Stimulated activated CD8-positive, alpha-beta memory T cell treated with anti-CD3 and anti-CD28 coated beads, Interleukin-12 subunit alpha, Interleukin-12 subunit beta, amount 100 ng/mL, for 1 hour (primary cell): ENCODE results near the gene PDE4B.
"Not testable (repeated sequence)": the region's sequence is repeated elsewhere in the genome, so short reads cannot be mapped to it uniquely, and the experiment has no call there.

ENCODE experiments used
- DNase-seq: peaks from one replicate; pipeline ENCODE4 v3.0.0-alpha.2; 2020; ENCODE audit warnings: low read depth

The PDE4B gene

GRCh38 chr1:65953170-65953569, 160.5 kb downstream of the PDE4B start:
- DNase-seq: no peak

DNA sequence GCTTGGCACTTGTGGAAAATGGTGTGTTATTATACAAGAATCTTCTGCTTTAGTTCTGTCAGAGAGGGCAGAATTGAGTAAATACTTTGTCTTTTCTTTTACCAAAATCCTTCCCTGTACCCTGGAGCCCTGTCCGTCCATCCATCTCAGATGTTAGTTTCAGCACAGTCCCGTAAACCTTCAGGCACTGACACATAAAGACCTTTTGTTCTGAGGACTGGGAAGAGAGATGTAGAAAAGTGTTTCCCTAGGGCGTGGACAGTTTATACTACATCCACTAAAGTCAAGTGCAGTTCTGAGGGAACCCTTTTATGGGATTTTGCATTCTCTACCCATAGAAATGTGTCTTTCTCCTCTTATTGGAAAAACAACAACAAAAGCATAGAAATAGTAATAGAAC, 162.4 kb downstream of the PDE4B start:
- DNase-seq: no peak

- DNase-seq: no peak
These were observed 162.8 kb downstream of the PDE4B start for GRCh38 chr1:65955503-65955902.

DNA sequence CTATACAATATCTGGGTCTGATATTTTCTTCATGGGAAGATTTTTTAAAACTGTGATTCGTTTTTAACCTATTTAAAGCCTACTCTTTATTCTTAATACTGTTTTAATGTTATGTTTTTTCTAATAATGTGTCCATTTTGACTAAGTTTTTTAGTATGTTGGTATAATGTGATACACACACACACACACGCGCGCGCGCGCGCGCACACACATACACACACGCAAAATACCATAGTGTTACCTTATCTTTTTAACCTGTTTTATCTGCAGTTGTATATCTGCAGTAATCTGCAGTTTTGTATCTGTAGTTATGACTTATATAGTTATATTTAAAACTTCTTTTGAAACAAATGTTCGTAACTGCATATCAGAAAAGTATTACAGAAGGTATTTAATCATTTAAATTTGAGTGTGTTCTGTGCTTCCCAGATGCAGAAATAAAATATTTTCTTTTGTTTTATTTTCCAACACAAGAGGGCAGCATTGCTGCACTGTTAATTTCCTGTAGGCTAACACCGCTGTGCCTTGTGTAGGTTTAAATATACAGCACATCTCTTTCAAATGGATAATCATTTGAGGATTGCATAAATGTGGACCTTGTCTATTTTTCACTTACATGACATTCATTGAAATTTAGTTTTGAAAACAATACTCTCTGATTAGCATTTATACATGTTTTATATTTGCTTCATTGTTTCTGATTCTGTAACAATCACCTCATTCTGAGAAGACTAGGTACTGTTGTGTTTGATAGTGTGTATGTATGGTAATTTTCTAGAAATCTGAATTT, 166.1 kb downstream of the PDE4B start:
- DNase-seq: peak; percentile 8

DNA sequence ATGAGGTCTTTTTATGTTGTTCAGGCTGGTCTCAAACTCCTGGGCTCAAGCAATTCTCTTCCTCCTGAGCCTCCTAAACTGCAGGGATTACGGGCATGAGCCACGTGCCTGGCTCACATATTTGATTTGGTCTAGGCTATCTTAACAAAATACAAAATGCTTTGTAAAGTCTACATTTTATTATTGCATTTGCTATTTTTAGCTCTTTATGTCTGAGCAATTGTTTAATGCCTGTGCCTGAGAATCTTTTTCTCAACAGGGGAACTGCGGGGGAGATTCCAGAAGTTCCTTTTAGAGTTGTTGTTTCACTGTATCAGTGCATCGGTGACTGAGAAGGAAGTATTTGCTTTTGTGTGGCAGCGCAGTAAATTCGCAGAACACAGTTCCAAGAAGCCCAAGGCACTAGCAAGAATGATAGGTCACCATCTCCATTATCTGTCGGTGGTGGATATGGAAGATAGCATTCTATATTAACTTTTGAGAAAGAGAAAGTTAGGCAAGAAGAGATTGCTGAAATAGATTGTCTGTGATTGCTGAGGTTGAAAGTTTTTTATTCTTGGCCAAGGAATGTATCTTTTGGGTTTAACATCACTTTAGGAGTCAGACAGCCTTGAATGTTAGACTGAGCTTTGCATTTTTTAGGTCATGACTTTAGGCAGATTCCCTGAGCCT, 167.3 kb downstream of the PDE4B start:
- DNase-seq: no peak

DNA sequence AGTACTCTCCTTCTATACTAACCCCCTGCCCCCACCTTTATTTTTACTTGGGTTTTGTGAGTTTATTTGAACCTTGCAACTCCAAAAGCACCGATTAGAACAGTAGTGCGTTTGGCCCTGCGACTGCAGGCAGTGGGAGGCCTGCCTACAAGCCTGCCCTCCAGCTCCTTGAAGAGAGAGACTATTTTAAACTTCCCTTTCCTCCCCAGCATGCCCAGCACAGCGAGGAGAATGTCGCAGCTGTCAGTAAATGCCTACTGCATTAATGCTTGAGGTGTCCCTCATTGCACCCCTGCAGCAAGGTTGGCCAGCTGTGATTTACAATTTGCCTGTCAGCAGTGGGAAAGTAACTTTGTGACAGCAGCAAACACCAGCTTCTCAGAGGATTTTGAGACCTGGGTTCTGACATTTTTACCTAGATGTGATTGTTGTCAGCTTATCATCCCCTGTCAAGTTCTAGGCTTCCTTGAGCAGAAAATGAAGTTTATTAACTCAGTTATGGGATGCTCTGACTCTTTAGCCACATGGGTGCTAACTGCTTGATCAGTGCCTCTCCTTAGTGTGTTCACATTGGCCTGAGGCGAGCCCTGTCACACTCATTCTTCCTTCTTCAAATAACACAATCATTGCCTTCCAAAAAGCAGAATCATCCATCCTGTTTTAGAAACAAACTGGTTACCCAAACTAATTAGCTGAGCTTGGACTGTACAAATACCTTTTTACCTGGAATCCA, 170.6 kb downstream of the PDE4B start:
- no peak for DNase-seq

GRCh38 chr1:65964123-65964522, 171.4 kb downstream of the PDE4B start:
- no peak for DNase-seq

- no peak for DNase-seq
These were observed 172.7 kb downstream of the PDE4B start for GRCh38 chr1:65965112-65965996.

DNA sequence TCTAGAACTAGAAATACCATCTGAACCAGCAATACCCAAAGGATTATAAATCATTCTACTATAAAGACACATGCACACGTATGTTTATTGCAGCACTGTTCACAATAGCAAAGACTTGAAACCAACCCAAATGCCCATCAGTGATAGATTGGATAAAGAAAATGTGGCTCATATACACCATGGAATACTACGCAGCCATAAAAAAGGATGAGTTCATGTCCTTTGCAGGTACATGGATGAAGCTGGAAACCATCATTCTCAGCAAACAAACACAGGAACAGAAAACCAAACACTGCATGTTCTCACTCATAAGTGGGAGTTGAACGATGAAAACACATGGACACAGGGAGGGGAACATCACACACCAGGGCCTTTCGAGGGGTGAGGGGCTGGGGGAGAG, 174.8 kb downstream of the PDE4B start:
- not testable (repeated sequence) for DNase-seq

DNA sequence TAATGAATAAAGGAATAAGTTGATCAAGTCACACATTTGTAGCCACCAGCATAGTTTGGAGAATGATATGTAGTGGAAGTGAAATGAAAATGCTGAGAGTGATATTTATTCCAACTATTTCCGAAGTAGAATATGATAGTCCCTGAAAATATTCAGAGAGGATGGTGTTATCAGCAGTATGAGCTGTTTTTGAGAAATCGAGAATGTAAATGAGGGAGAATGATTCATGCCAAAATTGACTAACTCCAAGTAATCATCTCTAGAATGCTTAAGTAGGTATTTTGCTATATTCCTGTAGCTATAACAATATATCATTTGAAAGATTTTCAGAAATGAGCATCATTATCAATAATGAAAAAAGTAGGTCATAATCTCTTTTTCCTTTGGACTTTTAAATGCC, 178.9 kb downstream of the PDE4B start:
- DNase-seq: no peak

GRCh38 chr1:65975708-65976107, 183.0 kb downstream of the PDE4B start:
- DNase-seq: no peak

DNA sequence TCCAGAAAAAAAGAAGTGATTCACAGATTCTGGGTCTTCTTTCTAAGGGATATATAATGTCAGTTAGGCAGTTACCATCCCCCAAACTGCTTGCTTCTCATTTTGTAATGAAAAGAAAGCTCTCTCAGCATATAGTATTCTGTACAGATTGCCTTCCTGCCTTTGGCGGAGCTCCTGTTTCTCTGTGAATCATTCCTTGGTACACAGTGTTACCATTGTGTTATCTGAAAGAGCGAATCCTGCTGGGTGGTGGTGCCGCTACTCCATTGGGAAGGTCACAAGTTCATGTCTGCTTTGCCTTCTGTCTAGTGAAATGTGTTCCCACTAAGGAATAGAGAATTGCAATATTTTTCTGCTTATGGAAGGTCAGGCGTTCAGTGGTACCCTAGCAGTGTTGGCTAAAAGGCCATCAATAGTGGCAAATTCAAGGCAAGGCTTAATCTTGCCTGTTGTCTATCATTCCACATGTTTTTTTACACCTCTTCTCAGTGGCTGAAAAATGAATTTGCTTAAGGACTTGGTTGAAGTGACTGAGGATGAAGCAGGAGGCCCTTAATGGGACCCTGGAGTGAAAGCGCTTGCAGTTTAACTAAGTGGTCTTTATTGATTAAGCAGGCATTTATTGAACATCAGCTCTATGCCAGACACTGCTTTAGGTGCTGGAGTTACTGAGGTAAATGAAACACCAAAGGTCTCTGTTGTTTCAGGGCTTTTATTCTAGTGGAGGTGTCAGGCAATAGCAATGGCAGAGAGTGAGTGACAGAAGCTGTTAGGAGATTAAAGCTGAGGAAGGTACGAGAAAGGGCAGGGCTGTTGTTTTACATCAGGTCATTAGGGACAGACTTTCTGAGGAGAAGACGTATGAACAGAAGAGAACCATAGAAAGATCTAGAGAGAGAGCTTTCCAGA, 186.7 kb downstream of the PDE4B start:
- DNase-seq: no peak

- no peak for DNase-seq
These were observed 187.5 kb downstream of the PDE4B start for GRCh38 chr1:65980237-65980636.

- no peak for DNase-seq
These were observed 190.8 kb downstream of the PDE4B start for GRCh38 chr1:65983500-65983899.

DNA sequence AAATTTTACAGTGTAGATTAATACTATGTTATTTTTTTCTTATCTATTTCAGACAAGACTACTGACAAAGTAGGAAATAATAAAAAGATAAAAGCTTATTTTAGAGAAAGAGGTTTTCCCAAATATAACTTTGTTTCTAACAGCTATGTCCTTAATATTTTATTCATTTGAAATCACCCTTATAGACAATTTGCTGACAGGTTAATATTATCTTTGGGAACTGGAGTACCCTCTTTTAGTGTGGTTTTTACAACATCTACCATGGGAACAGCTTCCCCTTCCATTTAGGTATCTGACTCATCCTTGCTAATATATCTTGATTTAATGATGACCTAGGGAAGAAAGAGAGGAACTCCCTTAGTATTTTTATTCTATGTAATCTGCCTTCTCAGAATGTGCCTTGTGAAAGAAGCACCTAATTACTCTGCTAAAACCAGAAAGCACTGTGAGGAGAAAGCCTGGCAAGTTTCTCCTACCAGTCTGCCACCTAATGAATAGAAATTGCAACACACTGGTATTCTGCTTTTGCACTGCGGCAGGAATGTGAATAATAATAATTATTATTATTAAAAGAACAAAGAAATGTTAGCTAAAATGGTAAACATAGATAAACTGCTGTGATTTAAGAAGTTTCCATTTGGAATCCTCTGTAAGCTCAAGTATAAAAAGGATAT, 192.8 kb downstream of the PDE4B start:
- DNase-seq: no peak

- no peak for DNase-seq
These were observed 193.5 kb downstream of the PDE4B start for GRCh38 chr1:65986146-65986545.

- no peak for DNase-seq
These were observed 197.5 kb downstream of the PDE4B start for GRCh38 chr1:65990161-65990560.

DNA sequence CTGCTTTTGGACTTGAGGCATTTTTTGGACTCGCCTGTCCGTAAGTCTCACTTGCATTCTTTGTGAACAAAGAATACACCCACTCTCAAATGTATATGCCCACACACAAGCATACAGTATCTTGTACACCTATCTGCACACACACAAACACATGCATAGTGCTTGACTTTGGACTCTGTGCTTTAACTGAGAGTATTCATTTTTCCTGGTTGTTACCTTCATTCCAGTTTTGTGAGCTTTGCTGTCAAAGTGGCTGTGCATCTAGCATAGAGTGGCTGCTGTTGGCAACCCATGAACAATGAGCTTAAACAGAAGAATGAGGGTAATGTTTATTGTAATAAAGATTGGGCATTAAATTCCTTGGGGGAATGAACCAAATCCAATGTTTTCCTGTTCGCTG, 199.0 kb downstream of the PDE4B start:
- no peak for DNase-seq

- no peak for DNase-seq
These were observed 199.6 kb downstream of the PDE4B start for GRCh38 chr1:65992165-65992821.

DNA sequence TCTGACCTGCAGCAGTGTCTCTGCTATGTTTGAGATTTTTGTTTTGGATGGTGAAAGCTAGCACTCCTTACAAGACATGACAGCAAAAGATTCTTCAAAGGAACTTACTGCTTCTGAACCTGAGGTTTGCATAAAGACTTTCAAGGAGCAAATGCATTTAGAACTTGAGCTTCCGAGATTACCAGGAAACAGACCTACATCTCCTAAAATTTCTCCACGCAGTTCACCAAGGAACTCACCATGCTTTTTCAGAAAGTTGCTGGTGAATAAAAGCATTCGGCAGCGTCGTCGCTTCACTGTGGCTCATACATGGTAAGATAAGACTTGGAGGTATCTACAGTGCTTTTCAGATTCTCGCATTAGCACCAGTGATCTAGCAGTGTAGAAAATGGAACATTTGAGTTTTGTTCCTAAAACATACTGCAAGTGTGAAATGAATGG, 200.2 kb downstream of the PDE4B start:
- no peak for DNase-seq
